HG03558 (cell line): ENCODE results near the gene IDNK.
"Not testable (repeated sequence)": the region's sequence is repeated elsewhere in the genome, so short reads cannot be mapped to it uniquely, and the experiment has no call there.

Source experiments
- ATAC-seq: cut with Tn5 transposase; IDR thresholded peaks from one replicate; pipeline ENCODE4 v1.9.1; 2021; ENCODE audit warnings: moderate number of reproducible peaks; ENCODE audit not compliant: unreplicated experiment; ENCODE audit errors: extremely low read depth

The IDNK gene

DNA sequence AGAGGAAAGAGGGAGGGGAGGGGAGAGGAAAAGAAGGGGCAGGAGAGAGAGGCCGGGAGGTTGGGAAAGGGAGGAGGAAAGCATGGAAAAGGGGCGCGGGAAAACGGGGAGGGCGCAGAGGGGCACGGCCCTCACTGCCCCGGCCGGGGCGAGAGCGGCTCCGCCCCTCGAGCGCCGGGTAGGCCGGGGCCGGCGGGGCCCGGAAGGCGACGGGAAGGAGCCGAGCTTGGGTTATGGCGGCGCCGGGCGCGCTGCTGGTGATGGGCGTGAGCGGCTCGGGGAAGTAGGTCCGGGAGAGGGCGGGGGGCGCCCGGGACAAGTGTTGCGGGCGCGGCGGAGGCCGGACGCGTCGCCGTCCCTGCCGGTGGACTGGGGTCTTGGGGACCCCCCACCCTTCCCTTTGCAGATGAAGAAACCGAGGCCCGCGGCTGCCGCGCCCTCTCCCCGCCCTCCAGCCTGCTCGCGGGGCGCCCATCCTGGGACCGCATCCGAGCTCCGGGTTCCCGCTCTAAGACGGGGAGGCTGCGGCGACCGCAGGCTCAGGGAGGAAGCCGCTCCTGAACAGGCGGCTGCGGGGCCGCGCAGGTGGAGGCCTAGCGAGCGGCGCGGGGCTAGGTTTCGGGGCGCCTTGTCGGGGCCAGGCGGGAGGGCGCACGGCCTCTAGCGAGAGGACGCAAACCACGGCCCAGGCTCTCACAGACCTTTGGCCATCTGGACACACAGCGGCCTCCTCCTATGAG lies at the start of gene IDNK:
IDNK (plus strand) TSS at position 205 of the 740 bp plus-strand sequence; CDS start at position 234, 29 bp downstream.
- peak; percentile 66 for ATAC-seq

DNA sequence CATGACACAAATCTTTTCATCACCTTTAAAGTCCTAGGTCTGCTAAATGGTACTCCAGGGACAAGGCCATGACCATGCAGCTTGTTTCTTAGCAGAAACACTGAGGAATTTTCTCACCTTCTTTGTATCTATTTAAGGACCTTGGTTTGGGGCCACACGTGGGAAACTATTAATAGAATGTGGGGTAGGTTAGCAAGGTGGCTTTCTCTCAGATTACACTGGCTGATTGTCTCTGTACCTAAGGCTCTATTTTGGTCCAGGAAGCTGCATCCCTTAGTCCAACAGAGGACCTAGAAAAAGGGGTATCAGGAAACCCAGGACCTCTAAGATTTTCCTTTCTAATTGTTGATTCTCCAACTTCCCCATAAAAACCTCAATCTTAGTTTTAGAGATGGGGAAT lies 48.5 kb upstream of the IDNK start:
- no peak for ATAC-seq

DNA sequence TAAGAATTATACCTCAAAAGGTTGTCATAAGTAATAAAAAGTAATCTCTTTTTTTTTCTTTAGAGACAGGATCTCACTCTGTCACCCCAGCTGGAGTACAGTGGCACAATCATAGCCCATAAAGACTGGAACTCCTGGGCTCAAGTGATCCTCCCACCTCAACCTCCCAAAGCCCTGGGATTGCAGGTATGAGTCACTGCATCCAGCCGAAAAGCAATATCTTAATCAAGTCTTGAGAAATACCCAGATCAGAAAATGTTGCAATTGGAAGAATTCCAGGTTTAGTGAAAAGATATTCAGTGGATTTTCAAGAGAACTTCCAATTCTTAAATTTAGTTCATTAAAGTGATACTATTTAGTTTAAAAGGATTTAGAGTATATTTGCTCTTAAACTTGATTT lies 40.9 kb upstream of the IDNK start:
- ATAC-seq = no peak

DNA sequence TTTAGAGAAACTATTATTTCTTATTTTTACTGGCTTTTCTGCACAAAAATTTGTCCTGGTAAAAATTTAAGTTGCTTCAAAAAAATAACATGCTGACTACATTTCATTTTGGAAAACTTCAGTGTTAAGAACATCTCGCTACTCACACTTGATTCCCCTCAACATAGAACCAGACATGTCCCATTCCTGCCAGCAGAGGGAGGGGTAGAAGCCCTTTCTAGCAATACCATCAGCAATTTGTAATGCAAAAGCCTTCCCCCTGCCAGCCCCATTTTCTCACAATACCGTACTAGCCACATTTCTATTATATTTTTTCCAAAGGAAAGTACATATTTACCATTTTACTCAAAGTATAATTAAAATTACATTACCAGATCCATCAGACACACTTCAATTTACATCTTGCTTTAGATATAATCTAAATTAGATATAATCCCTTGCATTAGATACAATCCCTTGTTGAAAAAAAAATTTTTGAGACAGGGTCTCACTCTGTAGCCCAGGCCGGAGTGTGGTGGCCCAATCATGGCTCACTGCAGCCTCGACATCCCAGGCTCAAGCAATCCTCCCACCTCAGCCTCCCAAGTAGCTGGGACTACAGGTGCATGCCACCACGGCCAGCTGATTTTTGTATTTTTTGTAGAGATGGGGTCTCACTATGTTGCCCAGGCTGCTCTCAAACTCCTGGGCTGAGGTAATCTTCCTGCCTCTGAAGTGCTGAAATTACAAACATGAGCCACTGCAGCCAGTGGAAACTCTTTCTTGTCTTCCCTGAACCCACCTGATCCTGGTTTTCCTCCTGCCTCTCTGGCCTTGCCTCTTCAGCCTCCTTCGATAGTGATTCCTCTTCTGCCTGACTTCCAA lies 39.6 kb upstream of the IDNK start:
- ATAC-seq = no peak

DNA sequence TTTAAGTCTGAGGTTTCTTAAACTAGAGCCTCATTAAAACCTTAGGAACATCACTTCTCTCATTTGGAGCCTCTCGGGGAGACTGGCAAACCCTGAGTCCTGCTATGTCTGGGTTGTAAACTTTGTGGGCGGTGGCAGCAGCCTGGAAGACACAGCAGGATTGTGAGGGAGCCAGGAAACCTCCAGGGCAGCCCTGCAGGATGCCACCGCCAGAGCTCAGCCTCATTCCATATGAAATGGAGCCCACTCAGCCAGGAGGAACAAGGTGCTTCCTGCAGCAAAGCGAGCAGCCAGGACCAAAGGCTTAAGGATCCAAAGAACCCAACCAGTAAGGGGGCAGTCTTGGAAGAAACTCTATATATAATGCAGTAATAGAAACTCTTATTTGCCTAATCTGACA lies 37.9 kb upstream of the IDNK start:
- no peak for ATAC-seq

DNA sequence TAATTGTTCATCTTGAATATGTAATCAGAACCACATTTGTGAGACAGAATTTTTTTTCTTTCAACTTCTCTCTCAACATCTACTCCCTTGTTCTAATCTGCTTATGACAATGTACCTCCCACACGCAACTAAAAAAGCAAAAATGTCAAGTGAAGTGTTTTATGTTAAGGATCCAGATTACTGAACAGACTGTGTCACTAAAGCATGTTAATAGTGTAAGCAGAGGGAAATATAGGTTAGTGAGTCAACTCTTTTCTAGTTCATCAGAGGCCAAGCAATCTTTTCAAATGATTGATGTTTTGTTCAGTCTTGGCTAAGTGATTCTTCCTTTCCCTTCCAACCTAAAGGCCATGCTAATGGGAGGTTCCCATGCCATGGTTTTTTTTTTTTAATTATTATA lies 34.7 kb upstream of the IDNK start:
- ATAC-seq = no peak

DNA sequence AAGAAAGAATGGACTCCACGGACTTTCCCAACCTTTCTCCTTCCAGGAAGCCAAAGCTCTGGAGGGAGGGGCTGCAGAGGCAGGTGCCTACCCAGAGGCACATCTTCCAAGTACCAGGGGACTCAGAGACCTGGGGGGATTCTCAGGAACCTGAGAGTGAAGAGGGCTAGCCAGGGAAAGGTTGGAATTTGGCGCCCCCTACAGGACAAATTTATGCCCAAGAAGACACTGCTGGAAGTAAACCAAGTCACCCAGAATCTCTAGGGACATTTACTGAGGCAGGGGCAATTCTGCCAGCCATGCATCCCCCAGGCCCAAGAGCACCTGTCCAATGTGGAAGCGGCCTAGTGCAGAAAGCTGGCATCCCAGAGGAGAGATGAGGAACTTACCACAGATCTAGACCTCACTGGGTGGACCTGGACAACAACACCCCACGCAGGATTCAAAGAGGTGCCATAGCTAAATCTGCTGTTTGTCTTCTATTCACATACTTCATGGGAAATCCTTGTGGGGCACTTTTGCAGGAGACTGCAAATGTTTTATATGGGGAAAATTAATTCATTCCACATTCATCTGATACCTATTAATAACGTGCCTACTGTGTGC lies 25.9 kb upstream of the IDNK start:
- ATAC-seq = no peak

DNA sequence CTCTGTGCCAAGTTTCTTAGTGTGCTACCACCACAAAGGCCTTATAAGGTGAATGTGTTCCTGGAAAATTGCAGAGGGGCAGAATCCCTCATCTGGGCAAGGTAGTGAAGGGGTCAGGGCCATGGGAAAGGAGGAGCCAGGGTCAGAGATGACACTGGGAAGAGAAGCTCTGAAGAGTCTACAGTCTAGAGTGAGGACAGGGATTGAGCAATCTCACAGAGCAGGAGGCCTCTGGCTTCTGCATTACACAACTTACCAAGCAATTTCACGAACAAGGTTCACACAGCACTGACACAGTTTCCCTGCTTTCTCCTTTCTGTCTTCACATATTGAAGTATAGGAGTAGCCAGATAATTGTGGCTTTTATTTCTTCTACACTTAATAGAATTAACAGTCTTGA lies 24.5 kb upstream of the IDNK start:
- no peak for ATAC-seq

DNA sequence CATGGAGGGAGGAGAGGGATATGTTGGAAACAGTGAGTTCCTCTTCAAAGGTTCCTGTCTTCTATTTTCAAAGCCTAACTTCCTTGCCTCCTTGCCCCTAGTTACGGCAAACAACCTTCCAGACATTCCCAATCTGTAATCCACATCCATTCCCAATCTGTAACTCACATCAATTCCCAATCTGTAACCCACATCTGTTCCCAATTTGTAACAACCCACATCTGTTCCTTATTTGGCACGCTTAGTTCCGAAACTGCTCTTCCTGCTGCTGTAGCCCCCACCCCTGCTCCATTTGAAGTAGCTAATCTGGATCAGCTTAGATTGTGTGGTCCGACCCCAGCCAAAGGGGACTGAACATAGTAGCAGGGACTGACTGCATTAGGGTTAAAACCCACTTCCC lies 23.9 kb upstream of the IDNK start:
- no peak for ATAC-seq

DNA sequence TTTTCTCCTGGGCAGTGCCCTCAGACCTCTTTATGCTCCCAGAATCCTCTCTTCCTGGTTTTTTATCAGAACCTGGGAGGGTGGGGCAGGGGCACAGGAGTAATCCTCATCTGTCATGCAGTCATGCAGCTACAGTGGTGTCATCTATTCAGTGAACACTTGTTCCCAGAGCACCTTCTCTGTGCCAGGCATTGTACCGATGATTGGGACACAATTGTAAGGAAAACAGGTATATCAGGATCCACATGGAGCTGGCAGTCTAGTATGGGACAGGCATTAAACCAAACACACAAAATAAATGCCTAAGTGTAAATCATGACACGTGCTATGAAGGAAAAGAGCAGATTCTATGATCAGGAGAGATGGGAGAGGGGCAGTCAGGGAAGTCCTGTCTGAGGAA lies 21.5 kb upstream of the IDNK start:
- ATAC-seq = no peak

DNA sequence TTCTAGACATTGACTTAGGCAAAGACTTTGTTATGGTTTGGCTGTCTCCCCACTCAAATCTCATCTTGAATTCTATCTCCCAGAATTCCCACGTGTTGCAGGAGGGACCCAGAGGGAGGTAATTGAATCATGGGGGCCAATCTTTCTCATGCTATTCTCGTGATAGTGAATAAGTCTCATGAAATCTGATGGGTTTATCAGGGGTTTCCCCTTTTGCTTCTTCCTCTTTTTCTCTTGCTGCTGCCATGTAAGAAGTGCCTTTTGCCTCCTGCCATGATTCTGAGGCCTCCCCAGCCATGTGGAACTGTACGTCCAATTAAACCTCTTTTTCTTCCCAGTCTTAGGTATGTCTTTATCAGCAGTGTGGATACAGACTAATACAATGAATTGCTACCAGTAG lies 15.3 kb upstream of the IDNK start:
- not testable (repeated sequence) for ATAC-seq

DNA sequence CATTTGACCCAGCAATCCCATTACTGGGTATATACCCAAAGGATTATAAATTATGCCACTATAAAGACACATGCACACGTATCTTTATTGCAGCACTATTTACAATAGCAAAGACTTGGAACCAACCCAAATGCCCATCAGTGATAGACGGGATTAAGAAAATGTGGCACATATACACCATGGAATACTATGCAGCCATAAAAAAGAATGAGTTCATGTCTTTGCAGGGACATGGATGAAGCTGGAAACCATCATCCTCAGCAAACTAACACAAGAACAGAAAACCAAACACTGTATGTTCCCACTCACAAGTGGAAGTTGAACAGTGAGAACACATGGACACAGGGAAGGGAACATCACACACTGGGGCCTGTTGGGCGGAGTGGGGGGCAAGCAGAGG lies 9.6 kb upstream of the IDNK start:
- not testable (repeated sequence) for ATAC-seq

DNA sequence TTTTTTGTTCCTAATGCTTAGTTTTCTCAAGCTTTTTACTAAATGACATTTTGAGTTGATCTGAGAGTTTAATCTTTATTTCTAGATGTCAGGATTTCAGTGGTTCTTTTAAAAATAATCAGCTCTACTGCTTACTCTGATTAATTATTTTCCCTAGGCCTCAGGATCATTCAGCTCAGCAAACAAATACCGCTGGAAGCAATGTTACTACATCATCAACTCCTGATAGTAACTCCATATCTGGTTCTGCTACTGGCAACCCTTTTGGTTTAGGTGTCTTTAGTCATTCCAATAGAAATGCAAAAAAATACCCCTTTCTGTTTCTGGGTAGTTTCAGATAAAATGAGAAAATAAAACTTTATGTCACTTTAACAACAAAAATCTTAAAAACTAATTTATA lies 5.6 kb upstream of the IDNK start:
- no peak for ATAC-seq

DNA sequence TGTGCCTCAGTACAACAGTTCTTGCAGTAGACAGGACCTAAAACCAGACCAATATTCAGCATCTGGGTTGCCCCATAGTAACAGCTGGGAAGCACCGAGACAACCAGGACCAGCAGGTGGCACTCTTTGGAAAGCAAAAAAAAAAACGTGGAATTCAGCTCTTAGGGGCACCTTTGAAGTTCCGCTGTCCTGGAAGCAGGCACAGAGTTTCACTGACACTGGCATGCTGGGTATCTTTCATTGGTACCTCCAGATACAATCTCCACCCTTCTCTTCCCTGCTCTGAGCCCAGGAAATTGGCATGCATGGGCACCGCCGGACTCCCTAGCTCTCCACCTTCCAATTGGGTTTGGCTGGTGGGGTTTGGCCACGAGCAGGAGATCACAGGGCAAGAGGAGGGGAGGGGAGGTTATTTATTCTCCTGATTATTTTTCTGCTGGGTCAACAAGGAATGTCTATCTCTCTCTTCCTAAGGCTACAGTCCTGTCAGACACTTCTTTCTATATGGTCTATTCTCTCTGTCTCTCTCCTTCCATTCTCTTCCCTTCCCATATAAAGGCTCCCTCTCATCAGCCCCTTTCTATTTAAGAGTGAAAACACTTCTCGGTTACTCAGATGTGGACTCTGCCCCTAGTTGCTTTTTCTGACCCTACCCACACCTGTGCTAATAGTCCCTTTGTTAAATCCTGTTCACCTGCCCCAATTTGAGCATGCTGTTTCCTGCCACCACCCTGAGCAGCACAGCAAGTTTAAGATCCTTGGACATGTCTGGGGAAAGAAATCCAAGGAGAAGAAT lies 1.9 kb upstream of the IDNK start:
- ATAC-seq = no peak

DNA sequence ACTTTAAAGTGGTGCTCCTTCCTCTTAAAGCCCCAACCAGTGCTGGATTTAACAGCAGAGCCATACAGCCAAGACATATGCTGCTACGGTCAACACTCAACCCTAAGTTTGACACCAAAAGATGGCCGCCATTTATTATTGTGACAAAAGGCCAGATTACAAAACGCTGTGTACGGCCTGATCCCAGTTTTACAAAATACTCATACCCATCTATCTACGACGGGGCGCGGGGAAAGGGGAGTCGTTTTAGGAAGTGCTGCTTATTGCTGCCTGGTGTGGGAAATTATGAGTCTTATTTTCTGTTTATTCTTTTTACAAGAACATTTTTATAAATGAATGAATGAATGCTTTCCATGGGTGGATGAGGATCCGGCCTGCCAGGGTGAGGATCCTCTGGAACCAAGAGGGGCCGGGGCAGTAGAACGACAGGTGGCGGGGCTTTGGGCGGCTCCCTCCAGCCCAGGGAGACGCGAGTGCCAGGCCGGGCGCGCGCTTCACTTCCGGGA lies 457 bp upstream of the IDNK start:
- ATAC-seq = peak; percentile 24

DNA sequence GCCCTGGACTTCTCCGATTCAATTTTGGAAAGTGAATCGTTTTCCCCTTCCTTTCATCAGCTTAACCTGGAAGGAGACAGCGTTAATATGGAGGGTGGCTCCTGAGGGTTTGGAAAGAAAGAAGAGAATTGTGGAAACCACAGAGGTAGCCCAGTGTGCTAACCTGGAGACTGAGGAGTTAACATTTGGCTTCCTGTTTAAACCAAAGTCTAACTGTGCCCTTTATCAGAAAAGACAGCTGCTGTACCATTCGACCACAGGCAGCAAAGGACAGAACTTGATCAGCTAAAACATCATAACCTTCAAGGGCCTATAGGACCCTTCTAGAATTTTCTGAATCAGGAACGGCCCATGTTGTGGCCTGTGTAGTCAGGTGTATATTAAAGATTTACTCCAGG lies 735 bp downstream of the IDNK start:
- ATAC-seq = peak; percentile 14

DNA sequence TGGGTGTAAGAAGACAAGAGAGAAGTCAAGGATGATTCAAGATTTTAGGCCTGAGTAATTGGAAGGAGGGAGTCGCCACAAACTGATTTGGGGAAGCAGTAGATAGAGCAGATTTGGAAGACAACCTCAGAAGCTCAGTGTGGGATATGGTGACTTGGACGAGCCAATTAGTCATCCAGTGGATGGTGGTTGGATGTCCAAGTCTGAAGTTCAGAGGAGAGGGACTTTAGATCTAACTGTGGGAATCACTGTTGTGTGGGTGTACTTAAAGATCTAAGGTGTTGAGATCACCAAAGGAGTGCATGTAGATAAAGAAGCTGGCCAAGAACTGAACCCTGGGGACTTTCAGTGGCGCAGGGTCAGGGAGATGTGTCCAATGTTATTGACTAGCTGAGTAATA lies 2.2 kb downstream of the IDNK start:
- ATAC-seq = no peak

DNA sequence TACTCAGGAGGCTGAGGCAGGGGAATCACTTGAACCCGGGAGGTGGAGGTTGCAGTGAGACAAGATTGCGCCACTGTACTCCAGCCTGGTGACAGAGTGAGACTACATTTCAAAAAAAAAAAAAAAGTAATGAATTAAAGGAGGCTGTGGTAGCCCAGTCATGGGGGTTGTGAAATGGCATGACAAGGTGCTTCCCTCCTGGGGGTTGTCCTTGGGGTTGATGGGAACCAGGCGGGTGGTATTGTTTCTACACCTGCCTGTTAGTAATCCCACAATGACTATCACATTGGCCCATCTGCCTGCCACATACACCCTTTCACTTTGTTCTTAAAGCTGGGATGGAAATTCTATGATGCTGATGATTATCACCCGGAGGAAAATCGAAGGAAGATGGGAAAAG lies 5.6 kb downstream of the IDNK start:
- ATAC-seq = no peak

DNA sequence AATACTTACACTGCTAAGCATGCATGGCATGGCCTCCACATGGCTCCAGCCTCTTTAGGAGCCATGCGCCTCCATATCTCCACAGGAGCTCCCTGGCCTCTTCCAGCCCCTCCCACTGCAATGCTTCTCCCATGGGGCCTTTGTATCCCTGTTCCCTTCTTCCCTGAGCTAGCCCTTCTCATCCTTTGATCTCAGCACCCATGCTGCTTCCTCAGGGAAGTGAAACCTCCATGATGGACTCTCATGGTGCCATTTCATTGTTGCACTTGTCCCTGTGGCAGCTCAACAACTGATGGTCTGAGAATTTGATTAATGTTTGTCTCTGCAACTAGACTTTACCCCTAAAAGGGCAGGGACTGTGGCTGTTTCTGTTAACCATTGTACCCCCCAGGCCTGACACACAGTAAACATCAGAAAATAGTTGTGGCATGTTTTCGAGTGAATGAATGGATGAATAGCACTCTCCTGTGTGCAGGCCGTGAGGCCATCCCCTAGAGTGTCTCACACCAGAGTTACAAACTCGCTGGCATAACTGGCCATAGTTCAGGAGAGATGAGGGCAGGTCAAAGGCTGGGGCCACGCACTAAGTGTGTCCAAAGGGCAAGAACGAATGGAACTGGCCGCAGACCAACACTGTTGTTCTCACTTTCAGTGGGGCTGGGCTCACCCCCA lies 6.6 kb downstream of the IDNK start:
- no peak for ATAC-seq
